IMR-90 (cell line): Measurements from ENCODE around the gene DNAH6. TPM values are rescaled to one million over a fixed set of nuclear protein-coding genes. Genes with fewer than 3 reads are reported as not detected.

Source experiments
- ATAC-seq: fragments of 200-7000 bp; cut with Tn5 transposase; 2 replicates; pipeline ENCODE4 v1.9.1; 2020; ENCODE audit warnings: low read depth, mild to moderate bottlenecking, moderate library complexity
- BruUV-seq: library from RNA; stranded (reverse); fragments of 400-500 nt; replicated peaks from 2 replicates; lab custom pipeline; 2021; lab: Mats Ljungman, UMichigan
- CTCF ChIA-PET: fragments of 300-600 bp; formaldehyde crosslinking; extraction: SDS; loops from one replicate; lab custom pipeline; 2021; ENCODE audit warnings: antibody characterized with exemption; lab: Yijun Ruan, JAX
- POLR2A ChIA-PET: fragments of 300-600 bp; sonication (Branson Sonifier 250); formaldehyde crosslinking; loops from one replicate; lab custom pipeline; 2022; ENCODE audit warnings: antibody characterized with exemption; ENCODE audit not compliant: unreplicated experiment; lab: Charles Lee
- DNase-seq: peaks from one replicate; pipeline ENCODE4 v3.0.0; 2013
- H2AFZ ChIP-seq: replicated peaks from 2 replicates; pipeline ENCODE3; 2013; ENCODE audit warnings: low read length, mild to moderate bottlenecking; ENCODE audit not compliant: poor library complexity
- H2AK5ac ChIP-seq: 2 replicates; pipeline ENCODE4 v1.6.1; 2013; ENCODE audit warnings: low read depth, low read length, inconsistent platforms
- H2AK9ac ChIP-seq: replicated peaks from 2 replicates; pipeline ENCODE3; 2013; ENCODE audit warnings: mild to moderate bottlenecking, low read depth, low read length, moderate library complexity; ENCODE audit not compliant: poor library complexity
- H2BK120ac ChIP-seq: 2 replicates; pipeline ENCODE4 v1.6.1; 2013; ENCODE audit warnings: low read depth, low read length, inconsistent platforms
- H2BK15ac ChIP-seq: 3 replicates; pipeline ENCODE4 v1.6.1; 2013; ENCODE audit warnings: low read depth, low read length, inconsistent platforms
- H2BK20ac ChIP-seq: 2 replicates; pipeline ENCODE4 v1.6.1; 2013; ENCODE audit warnings: low read depth, mild to moderate bottlenecking, inconsistent platforms, low read length, moderate library complexity
- H2BK5ac ChIP-seq: 2 replicates; pipeline ENCODE4 v1.6.1; 2013; ENCODE audit warnings: mild to moderate bottlenecking, low read depth, low read length, inconsistent platforms; ENCODE audit not compliant: poor library complexity, severe bottlenecking
- H3K14ac ChIP-seq: replicated peaks from 2 replicates; pipeline ENCODE4 v1.6.1; 2013; ENCODE audit warnings: low read depth, low read length, inconsistent platforms
- H3K18ac ChIP-seq: 2 replicates; pipeline ENCODE4 v1.6.1; 2013; ENCODE audit warnings: low read depth, low read length, control low read depth
- H3K23ac ChIP-seq: 2 replicates; pipeline ENCODE4 v1.6.1; 2013; ENCODE audit warnings: low read depth, low read length, inconsistent platforms
- H3K27ac ChIP-seq: 2 replicates; pipeline ENCODE4 v1.5.1; 2013; ENCODE audit warnings: mild to moderate bottlenecking, control low read depth, low read length; ENCODE audit not compliant: insufficient read depth
- H3K27me3 ChIP-seq: 2 replicates; pipeline ENCODE4 v1.6.1; 2013; ENCODE audit warnings: low read length; ENCODE audit not compliant: control insufficient read depth, insufficient read depth
- H3K36me3 ChIP-seq: 2 replicates; pipeline ENCODE4 v1.6.1; 2013; ENCODE audit warnings: low read length, mixed read lengths; ENCODE audit not compliant: control insufficient read depth, insufficient read depth
- H3K4ac ChIP-seq: 2 replicates; pipeline ENCODE4 v1.6.1; 2013; ENCODE audit warnings: low read depth, low read length, inconsistent platforms
- H3K4me1 ChIP-seq: 2 replicates; pipeline ENCODE4 v1.6.1; 2013; ENCODE audit warnings: low read length, mixed read lengths; ENCODE audit not compliant: control insufficient read depth, insufficient read depth
- H3K4me2 ChIP-seq: 2 replicates; pipeline ENCODE4 v1.6.1; 2013; ENCODE audit warnings: low read depth, mild to moderate bottlenecking, control low read depth, low read length, moderate library complexity
- H3K4me3 ChIP-seq: 2 replicates; pipeline ENCODE4 v1.5.1; 2013; ENCODE audit warnings: low read depth, mild to moderate bottlenecking, control low read depth, low read length, moderate library complexity; ENCODE audit not compliant: insufficient read depth
- H3K56ac ChIP-seq: 2 replicates; pipeline ENCODE4 v1.6.1; 2013; ENCODE audit warnings: low read length, inconsistent platforms; ENCODE audit not compliant: insufficient read depth; ENCODE audit errors: extremely low read depth
- H3K79me1 ChIP-seq, 2 experiments: 2 replicates each; pipeline ENCODE4 v1.6.1; 2013; ENCODE audit warnings: low read length in 2 of 2, inconsistent platforms in 1 of 2, low read depth in 1 of 2
- H3K9ac ChIP-seq: 2 replicates; pipeline ENCODE4 v1.6.1; 2013; ENCODE audit warnings: low read depth, low read length, control low read depth
- H3K9me1 ChIP-seq: 2 replicates; pipeline ENCODE4 v1.6.1; 2013; ENCODE audit warnings: low read length, inconsistent platforms; ENCODE audit not compliant: insufficient read depth
- H3K9me3 ChIP-seq: 2 replicates; pipeline ENCODE4 v1.6.1; 2013; ENCODE audit warnings: low read length; ENCODE audit not compliant: control insufficient read depth, insufficient read depth
- H4K20me1 ChIP-seq: 2 replicates; pipeline ENCODE4 v1.6.1; 2013; ENCODE audit warnings: low read length, inconsistent platforms; ENCODE audit not compliant: insufficient read depth
- H4K5ac ChIP-seq: 2 replicates; pipeline ENCODE4 v1.6.1; 2013; ENCODE audit warnings: mild to moderate bottlenecking, low read depth, low read length, control low read depth
- H4K8ac ChIP-seq, 2 experiments: 2 replicates each; pipeline ENCODE4 v1.6.1; 2013; ENCODE audit warnings: low read depth in 2 of 2, low read length in 2 of 2, control low read depth in 1 of 2, inconsistent platforms in 1 of 2
- H4K91ac ChIP-seq: 2 replicates; pipeline ENCODE4 v1.6.1; 2013; ENCODE audit warnings: low read depth, low read length, inconsistent platforms; ENCODE audit not compliant: insufficient read depth
- BHLHE40 ChIP-seq: fragments of 150-350 bp; IDR thresholded peaks from 2 replicates; pipeline ENCODE4 v1.6.1; 2016; ENCODE audit warnings: mild to moderate bottlenecking, low read depth, low read length
- CHD1 ChIP-seq: IDR thresholded peaks from 2 replicates; pipeline ENCODE4 v1.6.1; 2012; ENCODE audit warnings: low read depth, low read length, improper control_type of control experiment
- MAFK ChIP-seq: IDR thresholded peaks from 2 replicates; pipeline ENCODE4 v1.6.1; 2012; ENCODE audit warnings: low read depth, low read length, improper control_type of control experiment
- MXI1 ChIP-seq: IDR thresholded peaks from 2 replicates; pipeline ENCODE4 v1.6.1; 2012; ENCODE audit warnings: low read depth, mild to moderate bottlenecking, low read length, moderate library complexity, borderline replicate concordance
- NFE2L2 ChIP-seq: fragments of 150-350 bp; IDR thresholded peaks from 2 replicates; pipeline ENCODE4 v1.6.1; 2016; ENCODE audit warnings: low read depth, mild to moderate bottlenecking, low read length
- POLR2A ChIP-seq: IDR thresholded peaks from 2 replicates; pipeline ENCODE4 v1.6.1; 2012; ENCODE audit warnings: mild to moderate bottlenecking, low read depth, low read length
- RAD21 ChIP-seq: IDR thresholded peaks from 2 replicates; pipeline ENCODE4 v1.6.1; 2012; ENCODE audit warnings: low read length, improper control_type of control experiment
- RCOR1 ChIP-seq: IDR thresholded peaks from 2 replicates; pipeline ENCODE4 v1.6.1; 2012; ENCODE audit warnings: mild to moderate bottlenecking, low read length, improper control_type of control experiment; ENCODE audit not compliant: insufficient replicate concordance
- RFX5 ChIP-seq: IDR thresholded peaks from 2 replicates; pipeline ENCODE4 v1.8.0; 2012; ENCODE audit warnings: low read depth, mild to moderate bottlenecking, low read length, moderate library complexity
- SMC3 ChIP-seq: fragments of 150-350 bp; IDR thresholded peaks from 2 replicates; pipeline ENCODE4 v1.6.1; 2016; ENCODE audit warnings: low read depth, mild to moderate bottlenecking, antibody characterized with exemption, low read length, moderate library complexity
- USF2 ChIP-seq: fragments of 150-350 bp; IDR thresholded peaks from 2 replicates; pipeline ENCODE4 v1.6.1; 2017; ENCODE audit warnings: mild to moderate bottlenecking, antibody characterized with exemption, low read length, low read depth
- WGBS, 2 experiments: methylation state at CpG; one replicate each; pipeline versions ENCODE4 v1.1.5 to v1.1.7; 2013; ENCODE audit warnings: missing lambda C conversion rate in 2 of 2; ENCODE audit not compliant: insufficient read length in 1 of 2; ENCODE audit errors: extremely low coverage in 2 of 2; 5-methylcytosine and 5-hydroxymethylcytosine counted together
- dilution Hi-C: fragments of 300-500 bp; cut with HindIII; formaldehyde crosslinking; loops from one replicate; pipeline ENCODE4 v1.14.3; 2018; ENCODE audit warnings: low sequenced_read_pairs; ENCODE audit not compliant: unreplicated experiment
- in situ Hi-C: fragments of 300-500 bp; cut with MboI; formaldehyde crosslinking; loops from 3 replicates; pipeline ENCODE4 v1.14.3; 2019; ENCODE audit warnings: low sequenced_read_pairs, inconsistent platforms, mixed read lengths
- intact Hi-C: fragments of 100-400 bp; cut with micrococcal nuclease; formaldehyde crosslinking; loops from 2 replicates; pipeline ENCODE4 v1.10.0; 2022
- polyA plus RNA-seq, 3 experiments: library from polyadenylated mRNA; depleted of rRNA; stranded (reverse); fragments of >200 nt; gene quantifications; 2 replicates each; pipeline ENCODE4 v1.2.3, GENCODE V29; 2012; ENCODE audit warnings: low replicate concordance in 1 of 3
- total RNA-seq: library from RNA; depleted of rRNA; stranded (reverse); fragments of >200 nt; gene quantifications from 2 replicates; pipeline ENCODE4 v1.2.3, GENCODE V29; 2012
- TF ChIP-seq, protein P1 (sequence below): conservative IDR thresholded peaks from 2 replicates; pipeline ENCODE4 v1.5.1; 2012; ENCODE audit warnings: mild to moderate bottlenecking, low read depth, low read length, improper control_type of control experiment

Gene DNAH6
- total and polyA plus RNA-seq, 2 of the 4 experiments (the other 2 are of a cell fraction): under 0.01 to 0.07 TPM

GRCh38 chr2:84856787-84857186 lies 340.5 kb downstream of the DNAH6 start:
- no peak overlapping the region for H2AFZ ChIP-seq
- no peaks in the 10 kb centered on the region for H3K9me3 ChIP-seq
- H4K91ac ChIP-seq: no peak overlapping the region
- H4K8ac ChIP-seq: no peak overlapping the region
- CTCF ChIA-PET: interaction anchor here (0.9 kb wide), 1 partner anchor 330 kb away, joined by 3 read pairs; no protein-coding TSS in a partner anchor
- TF ChIP-seq POLR2A (no peak), BHLHE40 (no peak), MAFK (no peak), MXI1 (no peak), RAD21 (no peak), CHD1 (no peak), NFE2L2 (no peak), RCOR1 (no peak), RFX5 (no peak), USF2 (no peak), SMC3 (no peak)
- TF ChIP-seq, protein P1, sequence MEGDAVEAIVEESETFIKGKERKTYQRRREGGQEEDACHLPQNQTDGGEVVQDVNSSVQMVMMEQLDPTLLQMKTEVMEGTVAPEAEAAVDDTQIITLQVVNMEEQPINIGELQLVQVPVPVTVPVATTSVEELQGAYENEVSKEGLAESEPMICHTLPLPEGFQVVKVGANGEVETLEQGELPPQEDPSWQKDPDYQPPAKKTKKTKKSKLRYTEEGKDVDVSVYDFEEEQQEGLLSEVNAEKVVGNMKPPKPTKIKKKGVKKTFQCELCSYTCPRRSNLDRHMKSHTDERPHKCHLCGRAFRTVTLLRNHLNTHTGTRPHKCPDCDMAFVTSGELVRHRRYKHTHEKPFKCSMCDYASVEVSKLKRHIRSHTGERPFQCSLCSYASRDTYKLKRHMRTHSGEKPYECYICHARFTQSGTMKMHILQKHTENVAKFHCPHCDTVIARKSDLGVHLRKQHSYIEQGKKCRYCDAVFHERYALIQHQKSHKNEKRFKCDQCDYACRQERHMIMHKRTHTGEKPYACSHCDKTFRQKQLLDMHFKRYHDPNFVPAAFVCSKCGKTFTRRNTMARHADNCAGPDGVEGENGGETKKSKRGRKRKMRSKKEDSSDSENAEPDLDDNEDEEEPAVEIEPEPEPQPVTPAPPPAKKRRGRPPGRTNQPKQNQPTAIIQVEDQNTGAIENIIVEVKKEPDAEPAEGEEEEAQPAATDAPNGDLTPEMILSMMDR: no peak
- no peak overlapping the region for H2BK120ac ChIP-seq
- ATAC-seq: no peak
- no peak overlapping the region for H3K9ac ChIP-seq
- no peak overlapping the region for H2AK9ac ChIP-seq
- dilution Hi-C loops: no loop called here
- no peak overlapping the region for H2BK5ac ChIP-seq
- no peaks in the 10 kb centered on the region for H3K27me3 ChIP-seq
- no peaks in the 10 kb centered on the region; the same call in 1 of the 2 replicates for H4K20me1 ChIP-seq
- in situ Hi-C loops: loop anchor here (25.0 kb wide), 1 partner anchor 819 kb away; no protein-coding TSS in a partner anchor
- no peak for DNase-seq
- BruUV-seq: no TSS peak
- no peak overlapping the region for H2BK15ac ChIP-seq
- no peaks in the 10 kb centered on the region; the same call in 1 of the 2 replicates for H3K4me1 ChIP-seq
- H3K14ac ChIP-seq: no peak overlapping the region
- no peak overlapping the region for H3K4me3 ChIP-seq
- H3K56ac ChIP-seq: no peak overlapping the region
- no peak overlapping the region for H3K23ac ChIP-seq
- H3K9me1 ChIP-seq: peaks cover 5% of the 10 kb centered on the region; the same call in 1 of the 2 replicates
- WGBS, 2 experiments: 80% methylated on average over 1 of the region's 6 CpGs; no CpG with 5 or more reads in 1 of the 2 experiments
- POLR2A ChIA-PET: no interaction called here
- H3K4me2 ChIP-seq: no peak overlapping the region
- H4K5ac ChIP-seq: no peak overlapping the region
- H3K36me3 ChIP-seq: no peaks in the 10 kb centered on the region
- no peak overlapping the region for H3K4ac ChIP-seq
- H2BK20ac ChIP-seq: no peak overlapping the region
- intact Hi-C loops: loop anchor here (5.0 kb wide), 1 partner anchor 224 kb away; no protein-coding TSS in a partner anchor
- no peak overlapping the region for H3K18ac ChIP-seq
- peaks cover 15 to 18% of the 10 kb centered on the region in 2 experiments for H3K79me1 ChIP-seq
- H3K27ac ChIP-seq: no peak overlapping the region
- H2AK5ac ChIP-seq: no peak overlapping the region
